GM21723 (cell line): ENCODE data around the gene ASIC4.

Experiments
- ATAC-seq: cut with Tn5 transposase; IDR thresholded peaks from one replicate; pipeline ENCODE4 v1.9.1; 2021; ENCODE audit warnings: mild to moderate bottlenecking, moderate library complexity; ENCODE audit not compliant: unreplicated experiment

The ASIC4 gene

GRCh38 chr2:219565130-219566080, 51.1 kb downstream of the ASIC4 start:
- ATAC-seq, result no peak

- ATAC-seq, result no peak
These were observed 52.4 kb downstream of the ASIC4 start for GRCh38 chr2:219566640-219567039.

GRCh38 chr2:219567131-219567530, 52.8 kb downstream of the ASIC4 start:
- no peak for ATAC-seq

GRCh38 chr2:219567791-219568361, 53.6 kb downstream of the ASIC4 start:
- no peak for ATAC-seq

GRCh38 chr2:219569041-219569440, 54.8 kb downstream of the ASIC4 start:
- ATAC-seq, result no peak

- no peak for ATAC-seq
These were observed 55.4 kb downstream of the ASIC4 start for GRCh38 chr2:219569635-219570034.

- ATAC-seq, result no peak
These were observed 56.1 kb downstream of the ASIC4 start for GRCh38 chr2:219570194-219570923.

GRCh38 chr2:219570924-219571310, 56.6 kb downstream of the ASIC4 start:
- no peak for ATAC-seq

- no peak for ATAC-seq
These were observed 57.3 kb downstream of the ASIC4 start, which contains the start of gene OBSL1 for GRCh38 chr2:219571311-219572236. TSS of gene OBSL1 (minus strand) at chr2:219571539. CDS start at chr2:219571232, 307 bp downstream.

GRCh38 chr2:219572237-219573001, 58.1 kb downstream of the ASIC4 start, which contains the start of gene INHA:
TSS of gene INHA (plus strand) at chr2:219572310. CDS start at chr2:219572375, 65 bp downstream.
- no peak for ATAC-seq

- ATAC-seq, result no peak
These were observed 58.9 kb downstream of the ASIC4 start for GRCh38 chr2:219573166-219573565.

- no peak for ATAC-seq
These were observed 60.4 kb downstream of the ASIC4 start for GRCh38 chr2:219574484-219575311.

- ATAC-seq, result no peak
These were observed 61.6 kb downstream of the ASIC4 start for GRCh38 chr2:219575566-219576504.

GRCh38 chr2:219576505-219577388, 62.5 kb downstream of the ASIC4 start:
- no peak for ATAC-seq

- no peak for ATAC-seq
These were observed 64.7 kb downstream of the ASIC4 start for GRCh38 chr2:219578811-219579613.

GRCh38 chr2:219581346-219581745, 67.1 kb downstream of the ASIC4 start:
- no peak for ATAC-seq
